ENCODE data around the gene ADGRD1. TPM values are rescaled to one million over a fixed set of nuclear protein-coding genes. Genes with fewer than 3 reads are reported as not detected.
"Not testable (repeated sequence)": the region's sequence is repeated elsewhere in the genome, so short reads cannot be mapped to it uniquely, and the experiment has no call there.

The ADGRD1 gene
- total RNA-seq, 2 donors from 2014 or later, result 143 to 254 TPM

GRCh38 chr12:130978785-130979184 lies 25.1 kb downstream of the ADGRD1 start:
- intact Hi-C loops (cut with DNase I), result no loop called here
- ATAC-seq (peak; percentile 4 to 77), DNase-seq (no peak)

- intact Hi-C loops (cut with DNase I), result no loop called here
- DNase-seq (no peak), ATAC-seq (no peak)
Measured at GRCh38 chr12:130981074-130981742, 27.5 kb downstream of the ADGRD1 start.

GRCh38 chr12:130981911-130982310 lies 28.2 kb downstream of the ADGRD1 start:
- no peak for ATAC-seq
- DNase-seq, result no peak
- intact Hi-C loops (cut with DNase I), result no loop called here

- DNase-seq, result no peak
- ATAC-seq, result no peak
- intact Hi-C loops (cut with DNase I), result no loop called here
Measured at GRCh38 chr12:130982565-130983225, 29.0 kb downstream of the ADGRD1 start.

GRCh38 chr12:130983328-130984017 lies 29.8 kb downstream of the ADGRD1 start:
- DNase-seq, result no peak
- intact Hi-C loops (cut with DNase I), result no loop called here
- peak in 1 of 2 donors; percentile 45 for ATAC-seq

- ATAC-seq (no peak), DNase-seq (no peak)
- intact Hi-C loops (cut with DNase I), result no loop called here
Measured at GRCh38 chr12:130984183-130985058, 30.7 kb downstream of the ADGRD1 start.

GRCh38 chr12:130987151-130987931 lies 33.6 kb downstream of the ADGRD1 start:
- intact Hi-C loops (cut with DNase I), result no loop called here

GRCh38 chr12:130988261-130988660 lies 34.6 kb downstream of the ADGRD1 start:
- ATAC-seq, result no peak
- intact Hi-C loops (cut with DNase I), result no loop called here
- DNase-seq, result no peak

More at GRCh38 chr12:130987151-130987931, 33.6 kb downstream of the ADGRD1 start:
- ATAC-seq, result no peak
- peak; percentile 11 for DNase-seq

- intact Hi-C loops (cut with DNase I), result no loop called here
Measured at GRCh38 chr12:130988751-130989150, 35.0 kb downstream of the ADGRD1 start.

GRCh38 chr12:130989391-130989790 lies 35.7 kb downstream of the ADGRD1 start:
- ATAC-seq, result no peak
- DNase-seq, result peak; percentile 8
- intact Hi-C loops (cut with DNase I), result no loop called here

More at GRCh38 chr12:130988751-130989150, 35.0 kb downstream of the ADGRD1 start:
- DNase-seq (peak; percentile 14), ATAC-seq (peak; percentile 12 to 62)

- DNase-seq (no peak), ATAC-seq (peak in 1 of 2 donors; percentile 25)
- intact Hi-C loops (cut with DNase I), result no loop called here
Measured at GRCh38 chr12:130990034-130990433, 36.3 kb downstream of the ADGRD1 start.

GRCh38 chr12:130992448-130992847 lies 38.7 kb downstream of the ADGRD1 start:
- DNase-seq (peak; percentile 10), ATAC-seq (no peak)
- intact Hi-C loops (cut with DNase I), result no loop called here

GRCh38 chr12:130992979-130993538 lies 39.4 kb downstream of the ADGRD1 start:
- no peak for ATAC-seq

GRCh38 chr12:130993759-130994670 lies 40.3 kb downstream of the ADGRD1 start:
- ATAC-seq (peak in 1 of 2 donors; percentile 23), DNase-seq (peak; percentile 14)
- intact Hi-C loops (cut with DNase I), result no loop called here

More at GRCh38 chr12:130992979-130993538, 39.4 kb downstream of the ADGRD1 start:
- intact Hi-C loops (cut with DNase I), result no loop called here
- DNase-seq, result no peak

GRCh38 chr12:130994821-130995375 lies 41.2 kb downstream of the ADGRD1 start:
- DNase-seq, result no peak
- intact Hi-C loops (cut with DNase I), result no loop called here
- no peak for ATAC-seq

GRCh38 chr12:130995386-130995969 lies 41.8 kb downstream of the ADGRD1 start:
- ATAC-seq; DNase-seq; intact Hi-C loops (cut with DNase I): not testable (repeated sequence)

All from left cardiac atrium (tissue), 4 donors.